GM18517 (cell line): Measurements from ENCODE around the gene IBA57.
A peak's percentile ranks its signal among the peaks of the same experiment; 100 is the strongest.

Experiments used
- ATAC-seq: cut with Tn5 transposase; IDR thresholded peaks from one replicate; pipeline ENCODE4 v1.9.1; 2021; ENCODE audit warnings: mild to moderate bottlenecking, moderate library complexity; ENCODE audit not compliant: unreplicated experiment

The IBA57 gene

DNA sequence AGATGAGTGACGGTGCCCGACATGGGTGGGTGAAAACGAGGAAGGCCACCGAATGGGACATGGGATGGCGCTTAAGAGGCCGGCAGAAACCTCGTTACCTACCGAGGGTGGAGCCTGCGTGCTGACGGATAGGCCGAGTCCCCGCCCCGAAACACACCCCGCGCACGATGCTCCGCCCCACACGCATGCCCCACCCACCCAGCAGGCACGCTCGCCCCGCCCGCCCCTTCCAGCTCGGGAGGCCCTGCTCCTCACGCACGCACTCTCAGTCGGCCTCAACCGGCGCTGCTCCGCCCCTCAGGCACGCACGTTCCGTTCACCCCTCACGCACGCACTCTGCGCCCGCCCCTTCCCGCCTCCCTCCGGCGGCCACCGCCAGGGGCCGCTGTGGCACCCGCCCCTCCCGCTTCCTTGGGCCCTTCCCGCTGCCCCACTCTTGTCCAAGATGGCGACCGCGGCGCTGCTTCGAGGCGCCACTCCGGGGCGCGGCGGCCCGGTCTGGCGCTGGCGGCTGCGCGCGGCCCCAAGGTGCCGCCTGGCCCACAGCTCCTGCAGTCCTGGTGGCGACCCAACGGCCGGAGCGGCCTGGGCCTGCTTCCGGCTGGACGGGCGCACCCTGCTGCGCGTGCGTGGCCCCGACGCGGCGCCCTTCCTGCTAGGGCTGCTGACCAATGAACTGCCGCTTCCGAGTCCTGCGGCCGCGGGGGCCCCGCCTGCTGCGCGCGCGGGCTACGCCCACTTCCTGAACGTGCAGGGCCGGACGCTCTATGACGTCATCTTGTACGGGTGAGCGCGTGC, at the start of gene IBA57:
Gene IBA57, plus strand, starts transcription at position 433 of the 798 bp plus-strand sequence. Its CDS starts 13 bp downstream, at position 446.
- peak; percentile 84 for ATAC-seq

DNA sequence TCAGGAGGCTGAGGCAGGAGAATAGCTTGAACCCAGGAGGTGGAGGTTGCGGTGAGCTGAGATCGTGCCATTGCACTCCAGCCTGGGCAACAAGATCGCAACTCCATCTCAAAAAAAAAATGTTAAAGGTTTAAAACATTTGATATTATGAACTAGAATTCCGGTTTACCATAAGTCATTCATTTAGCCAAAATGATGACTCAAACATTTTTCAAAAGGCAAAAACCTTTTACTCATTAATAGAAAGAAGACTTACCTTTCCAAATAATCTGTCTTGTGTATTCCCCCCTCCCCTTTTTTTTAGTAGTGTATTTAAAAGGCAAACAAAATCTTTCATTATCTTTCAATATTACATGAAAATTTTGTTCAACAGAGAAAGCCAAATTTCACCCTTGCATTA, 48.3 kb upstream of the IBA57 start:
- ATAC-seq = no peak

DNA sequence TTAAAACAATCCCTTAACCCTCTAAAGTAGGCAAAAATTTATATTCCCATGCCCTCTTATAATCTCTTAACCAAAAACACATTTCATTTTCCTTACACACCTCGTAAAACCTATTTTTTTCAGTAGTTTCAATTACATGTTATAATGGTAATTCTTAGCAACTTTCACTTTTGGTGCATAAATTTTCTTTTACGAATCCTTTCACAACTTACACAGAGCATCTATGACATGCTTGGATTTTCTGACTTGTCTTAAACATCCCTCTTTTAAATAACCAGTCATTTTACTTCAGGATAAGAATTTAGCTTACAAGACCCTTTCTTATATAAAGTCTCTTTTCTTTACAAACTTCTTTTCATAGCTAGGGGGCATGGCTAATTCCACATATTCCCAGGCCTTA, 47.6 kb upstream of the IBA57 start:
- ATAC-seq = no peak

DNA sequence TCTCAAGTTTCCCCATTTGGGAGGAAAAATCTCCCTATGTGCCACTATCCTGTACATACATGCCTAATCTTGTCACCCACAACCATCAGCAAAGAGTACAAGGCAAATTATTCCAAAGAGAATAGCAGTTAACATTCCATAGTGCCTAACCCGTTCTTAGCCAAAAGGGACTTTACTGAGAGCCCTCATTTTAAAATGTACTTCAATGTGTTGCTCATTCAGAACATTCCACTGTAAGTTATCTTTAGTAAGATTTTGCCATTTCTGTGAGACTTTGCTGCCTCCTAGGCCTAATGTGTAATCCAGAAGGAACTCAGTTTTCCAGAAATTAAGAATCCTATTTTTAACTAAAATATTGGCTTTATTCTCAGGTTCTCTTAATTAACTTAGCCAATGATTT, 45.3 kb upstream of the IBA57 start:
- ATAC-seq = no peak

DNA sequence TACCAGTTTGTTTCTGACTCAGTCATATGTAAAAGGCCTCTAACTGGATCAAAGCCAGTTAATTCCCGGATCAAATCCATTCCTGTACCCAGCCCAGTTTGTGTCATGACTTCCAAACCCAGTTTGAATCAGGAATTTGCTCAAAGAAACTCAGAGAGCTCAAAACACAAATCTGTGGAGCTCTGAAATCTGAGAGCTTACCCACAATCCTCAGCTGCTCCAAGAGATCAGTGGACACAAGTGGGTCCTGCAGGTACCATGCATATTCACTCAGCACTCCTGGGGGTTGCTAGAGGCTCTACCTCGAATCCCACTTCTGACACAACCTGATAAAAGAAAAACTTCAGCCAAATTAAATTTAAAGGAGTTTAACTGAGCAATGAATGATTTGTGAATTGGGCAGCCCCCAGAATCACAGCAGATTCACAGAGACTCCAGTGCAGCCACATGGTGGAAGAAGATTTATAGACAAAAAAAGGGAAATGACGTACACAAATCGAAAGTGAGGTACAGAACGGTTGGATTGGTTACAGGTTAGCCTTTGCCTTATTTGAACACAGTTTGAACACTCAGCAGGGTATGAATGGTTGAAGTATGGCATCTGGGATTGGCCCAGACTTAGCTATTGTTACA, 44.6 kb upstream of the IBA57 start:
- no peak for ATAC-seq

DNA sequence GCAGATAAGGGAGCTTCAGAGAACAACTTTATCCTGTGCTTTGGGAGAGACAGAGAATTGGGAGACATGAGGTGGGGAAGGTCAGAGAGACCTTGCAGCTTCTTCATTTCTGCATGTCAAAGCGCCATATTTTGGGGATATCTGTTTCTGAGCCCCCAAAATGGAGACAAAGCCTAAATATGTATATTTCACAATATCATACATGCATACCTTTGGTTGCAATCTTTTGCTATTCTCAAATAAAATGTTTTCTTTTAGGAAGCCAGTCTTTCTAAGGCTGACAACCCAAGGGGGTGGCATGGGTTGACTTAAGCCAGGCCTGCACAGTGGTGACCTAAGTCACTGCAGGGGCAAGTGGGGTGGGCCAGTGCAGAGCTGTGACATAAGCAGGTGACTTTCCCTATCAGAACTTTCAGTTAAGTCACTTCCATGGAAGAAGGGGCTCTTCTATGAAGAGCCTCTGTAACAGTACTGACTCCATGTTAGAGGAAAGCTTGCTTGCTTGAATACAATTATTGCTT, 42.6 kb upstream of the IBA57 start:
- no peak for ATAC-seq

DNA sequence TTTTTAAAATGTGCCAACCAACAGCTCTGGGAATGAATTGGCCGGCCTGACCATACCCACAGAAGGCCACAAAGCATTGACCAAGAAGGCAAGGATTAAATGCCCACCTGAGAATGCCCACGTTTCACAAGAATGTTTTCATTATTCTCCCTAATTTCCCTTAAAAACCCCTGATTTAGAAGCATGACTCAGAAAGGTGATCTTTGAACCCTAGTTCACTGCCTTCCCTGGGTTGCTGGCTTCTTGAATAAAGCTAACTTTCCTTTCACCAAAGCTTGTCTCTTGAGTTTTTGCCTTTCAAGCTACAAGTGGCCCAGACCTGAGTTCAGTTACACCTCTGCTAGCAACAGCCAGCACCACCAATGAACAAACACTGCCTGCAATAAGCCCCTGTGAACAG, 42.1 kb upstream of the IBA57 start:
- ATAC-seq = no peak

DNA sequence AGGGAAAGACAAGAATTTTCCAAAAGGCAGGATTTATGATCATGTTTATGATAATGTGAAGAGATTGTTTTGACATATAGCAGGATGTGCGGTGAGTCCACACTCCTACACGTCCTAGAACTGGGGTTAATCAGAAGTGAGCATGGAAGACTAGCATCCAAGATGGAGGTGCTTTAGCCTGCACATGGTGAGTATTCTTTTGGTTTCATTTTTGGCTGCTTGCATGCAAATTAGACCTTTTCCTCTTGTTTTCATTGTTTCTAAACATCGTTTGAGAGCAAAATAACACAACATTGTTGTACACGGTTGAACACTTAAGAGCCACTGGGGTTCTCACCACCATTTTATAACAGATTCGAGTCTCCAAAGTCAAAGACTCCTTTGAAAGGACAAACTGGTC, 40.4 kb upstream of the IBA57 start:
- no peak for ATAC-seq

DNA sequence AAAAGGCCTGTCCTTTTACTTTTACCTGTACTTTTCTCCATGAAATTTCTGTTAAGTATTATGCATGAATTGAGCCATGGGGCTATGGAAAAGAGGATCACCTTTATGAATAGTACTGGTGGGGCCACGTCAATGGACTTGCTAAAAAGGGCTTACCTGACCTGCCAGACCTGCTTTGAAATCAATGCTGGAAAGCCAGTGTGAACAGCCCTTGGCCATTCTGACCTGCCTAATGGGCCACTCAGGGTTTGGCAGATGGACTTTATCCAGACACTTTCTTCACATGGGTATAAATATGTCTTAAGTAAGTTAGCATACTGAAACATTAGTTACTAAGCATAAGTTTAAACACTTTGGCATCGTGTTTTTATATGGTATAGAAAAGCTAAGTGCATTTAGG, 33.8 kb upstream of the IBA57 start:
- ATAC-seq = no peak

DNA sequence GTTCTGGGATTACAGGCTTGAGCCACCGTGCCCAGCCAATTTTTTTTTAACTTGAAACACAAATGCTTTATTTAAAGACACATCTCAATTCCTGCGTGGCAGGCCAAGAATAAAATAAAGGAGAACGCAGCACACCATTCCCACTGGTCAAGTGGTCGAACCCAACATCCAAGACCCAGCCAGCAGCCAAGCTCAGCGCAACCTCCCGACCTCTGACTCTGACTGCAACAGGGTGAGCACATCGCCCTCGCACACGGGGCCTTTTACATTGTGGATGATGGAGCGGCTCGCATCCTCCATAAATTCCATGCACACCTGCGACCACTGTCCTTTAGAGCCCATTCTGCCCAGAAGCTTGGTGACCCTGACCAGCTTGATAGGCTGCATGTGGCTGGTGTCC, 31.0 kb upstream of the IBA57 start:
- ATAC-seq = no peak

DNA sequence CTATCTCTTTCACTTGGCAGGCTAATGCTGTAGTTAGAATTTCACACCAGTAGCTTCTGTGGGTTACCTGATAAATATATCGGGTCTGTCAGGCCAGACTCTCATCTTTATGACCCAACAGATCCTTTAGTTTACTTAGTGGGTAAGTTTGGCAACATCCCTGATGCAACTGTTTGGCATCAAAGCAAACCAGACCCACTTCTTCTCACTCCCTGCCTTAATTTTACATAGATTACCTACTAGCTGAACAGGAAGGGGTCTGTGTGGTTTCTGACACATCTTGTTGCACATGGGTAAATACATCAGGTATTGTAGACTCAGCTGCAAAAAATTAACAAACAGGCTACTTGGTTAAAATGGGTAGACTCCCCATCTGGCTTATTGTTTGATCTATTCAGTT, 28.7 kb upstream of the IBA57 start:
- ATAC-seq = no peak

DNA sequence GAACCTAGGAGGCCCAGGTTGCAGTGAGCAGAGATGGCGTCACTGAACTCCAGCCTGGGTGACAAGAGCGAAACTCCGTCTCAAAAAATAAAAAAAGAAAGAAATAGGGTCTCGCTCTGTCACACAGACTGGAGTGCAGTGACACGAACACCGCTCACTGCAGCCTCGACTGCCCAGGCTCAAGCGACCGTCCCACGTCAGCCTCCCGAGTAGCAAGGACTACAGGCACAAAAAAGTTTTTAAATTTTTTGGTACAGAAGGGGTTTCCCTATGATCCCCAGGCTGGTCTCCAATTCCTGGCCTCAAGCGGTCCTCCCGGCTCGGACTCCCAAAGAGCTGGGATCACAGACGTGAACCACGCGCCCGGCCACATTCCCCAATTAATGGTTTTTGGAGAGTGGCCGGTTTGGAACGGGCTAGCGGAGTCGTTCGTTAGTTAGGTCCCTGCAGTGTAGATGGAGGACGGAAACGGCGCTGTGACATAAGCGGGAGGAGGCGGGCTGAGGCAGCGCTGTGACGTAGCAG, 26.1 kb upstream of the IBA57 start:
- no peak for ATAC-seq

DNA sequence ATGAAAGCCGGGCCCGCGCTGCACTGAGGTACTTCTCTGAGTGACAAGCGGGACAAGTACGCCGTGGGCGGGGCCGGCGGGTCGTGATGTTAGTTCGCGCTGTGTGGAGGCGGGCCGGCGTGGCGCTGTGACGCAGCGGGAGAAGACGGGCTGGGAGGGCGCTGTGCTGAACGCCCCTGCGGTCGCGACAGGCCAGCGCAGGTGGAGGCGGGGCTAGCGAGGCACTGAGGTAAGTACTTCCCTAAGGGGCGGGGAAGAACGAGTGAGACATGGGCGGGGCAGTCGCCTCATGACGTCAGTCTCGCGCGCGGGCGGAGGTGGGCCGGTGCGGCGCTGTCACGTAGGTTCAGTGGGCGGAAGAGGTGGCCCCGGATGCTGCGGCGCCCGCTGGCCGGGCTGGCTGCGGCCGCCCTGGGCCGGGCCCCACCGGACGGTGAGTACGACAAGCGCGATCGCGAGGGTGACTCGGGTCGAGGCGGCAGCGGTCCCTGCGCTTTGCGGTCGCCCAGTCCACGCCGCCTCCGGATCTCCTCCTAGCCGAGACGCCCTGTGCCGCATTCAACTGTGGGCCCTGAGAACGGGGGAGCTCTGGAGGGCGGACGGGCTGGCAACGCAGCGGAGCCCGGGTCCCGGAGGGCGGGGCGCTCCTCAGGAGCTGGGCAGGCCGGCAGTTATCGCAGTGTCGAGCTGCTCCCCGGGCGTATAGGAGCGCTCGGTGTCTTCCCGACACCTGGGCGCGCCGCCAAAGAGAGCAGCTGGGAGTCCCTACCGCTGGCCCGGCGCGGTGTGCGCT, 25.5 kb upstream of the IBA57 start, which contains the start of gene GUK1:
Gene GUK1, plus strand, starts transcription at position 349 of the 793 bp plus-strand sequence. Its CDS starts 24 bp downstream, at position 373.
- ATAC-seq = peak; percentile 93

DNA sequence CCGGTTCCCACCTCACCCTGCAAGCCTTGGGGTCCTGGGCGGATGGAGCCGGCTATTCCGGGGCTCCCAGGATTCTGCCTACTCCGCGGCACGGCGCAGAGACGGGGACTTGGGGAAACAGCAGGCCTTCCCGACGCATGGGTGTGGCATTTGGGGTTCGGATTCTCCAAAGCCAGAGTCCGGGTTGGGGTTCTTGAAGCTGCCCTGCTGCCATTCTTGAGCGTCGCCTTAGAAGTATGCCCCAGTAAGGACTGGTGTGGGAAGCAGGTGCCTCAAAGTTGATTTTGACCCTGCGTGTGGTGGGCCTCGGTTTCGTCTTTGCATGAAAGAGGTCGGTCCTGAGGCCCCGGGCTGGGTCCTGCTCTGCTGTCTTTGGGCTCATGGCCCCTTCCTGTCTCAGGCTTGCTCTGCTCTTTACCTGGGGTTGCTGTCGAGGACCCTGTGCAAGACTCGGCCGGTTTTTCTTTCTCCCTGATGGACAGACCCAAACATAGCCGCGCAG, 24.8 kb upstream of the IBA57 start:
- no peak for ATAC-seq

DNA sequence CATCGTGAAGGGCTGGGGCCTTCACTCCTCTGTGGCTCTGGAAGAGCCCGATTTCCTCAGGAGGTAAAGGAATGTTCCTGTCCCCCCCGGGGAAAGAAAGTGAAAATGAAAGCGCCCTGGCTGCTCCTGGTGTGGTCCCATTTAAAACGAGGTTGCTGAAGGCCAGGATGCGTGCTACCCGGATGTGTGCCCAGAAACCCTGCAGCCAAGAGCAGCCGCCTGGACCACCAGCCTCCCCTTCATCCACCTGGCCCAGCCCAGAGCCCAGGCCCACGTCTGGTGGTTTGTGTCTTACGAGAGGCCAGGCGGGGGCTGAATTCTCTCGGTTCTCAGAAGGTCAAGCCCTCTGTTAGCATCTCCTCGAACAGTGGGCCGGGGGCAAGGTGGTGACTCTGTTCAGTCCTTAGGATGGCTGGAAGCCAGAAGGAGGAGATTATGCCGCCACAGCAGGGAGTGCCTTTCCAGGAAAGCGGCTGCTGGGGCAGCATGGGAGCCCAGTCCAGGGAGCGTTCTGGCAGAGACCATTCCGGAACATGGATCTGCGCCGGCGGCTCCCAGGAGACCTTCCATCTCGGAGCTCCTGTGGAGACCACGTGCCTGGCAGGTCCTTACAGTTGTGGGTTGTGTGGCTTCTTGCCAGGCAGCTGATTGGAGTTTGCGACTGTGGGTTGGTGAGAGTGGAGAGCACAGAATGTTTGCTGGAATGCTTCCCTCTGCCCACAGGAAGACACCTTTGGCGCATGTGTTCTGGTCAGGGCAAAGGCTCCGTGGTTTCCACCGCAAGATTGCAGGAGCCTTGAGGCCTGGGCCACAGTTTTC, 24.2 kb upstream of the IBA57 start:
- no peak for ATAC-seq

DNA sequence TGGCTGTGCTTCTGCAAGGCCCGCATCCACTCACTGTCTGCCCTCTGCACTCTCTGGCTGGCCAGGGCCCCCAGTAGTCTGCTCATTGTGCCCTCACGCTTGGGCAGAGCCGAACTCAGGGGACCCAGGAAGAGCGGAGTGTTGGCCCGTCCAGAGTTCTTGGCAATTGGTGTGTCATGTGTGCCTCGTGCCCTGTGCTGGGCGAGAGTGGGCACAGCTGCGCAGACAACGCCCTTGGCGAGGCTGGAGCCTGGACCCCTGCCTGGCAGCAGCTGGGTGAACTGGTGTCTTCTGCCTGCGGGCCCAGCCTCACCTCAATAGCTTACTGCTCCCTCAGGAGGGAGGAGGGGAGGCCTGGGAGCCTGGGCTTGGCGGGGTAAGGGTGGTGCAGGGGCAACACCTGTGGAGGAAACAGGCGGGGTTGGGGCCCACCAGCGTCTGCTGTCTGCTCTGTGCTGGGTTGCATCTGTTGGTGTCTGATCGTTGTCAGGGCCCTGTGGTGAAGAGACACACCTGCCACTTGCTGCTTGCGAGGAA, 23.4 kb upstream of the IBA57 start:
- ATAC-seq = no peak

DNA sequence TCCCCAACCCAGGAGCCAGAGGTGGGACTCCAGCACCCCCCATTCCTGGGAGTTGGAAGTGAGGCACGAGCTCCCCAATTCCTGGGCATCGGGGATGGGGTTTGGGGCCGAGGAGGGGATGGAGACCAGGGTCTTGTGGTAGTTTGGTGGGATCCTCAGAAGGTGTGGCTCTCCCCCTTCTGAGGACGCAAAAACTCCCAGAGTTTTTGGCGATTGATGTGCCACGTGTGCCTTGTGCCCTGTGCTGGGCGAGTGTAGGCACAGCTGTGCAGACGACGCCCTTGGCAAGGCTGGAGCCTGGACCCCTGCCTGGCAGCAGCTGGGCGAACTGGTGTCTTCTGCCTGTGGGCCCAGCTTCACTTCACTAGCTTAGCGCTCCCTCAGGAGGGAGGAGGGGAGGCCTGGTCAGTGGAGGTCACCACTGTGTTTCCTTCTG, 22.9 kb upstream of the IBA57 start:
- no peak for ATAC-seq

DNA sequence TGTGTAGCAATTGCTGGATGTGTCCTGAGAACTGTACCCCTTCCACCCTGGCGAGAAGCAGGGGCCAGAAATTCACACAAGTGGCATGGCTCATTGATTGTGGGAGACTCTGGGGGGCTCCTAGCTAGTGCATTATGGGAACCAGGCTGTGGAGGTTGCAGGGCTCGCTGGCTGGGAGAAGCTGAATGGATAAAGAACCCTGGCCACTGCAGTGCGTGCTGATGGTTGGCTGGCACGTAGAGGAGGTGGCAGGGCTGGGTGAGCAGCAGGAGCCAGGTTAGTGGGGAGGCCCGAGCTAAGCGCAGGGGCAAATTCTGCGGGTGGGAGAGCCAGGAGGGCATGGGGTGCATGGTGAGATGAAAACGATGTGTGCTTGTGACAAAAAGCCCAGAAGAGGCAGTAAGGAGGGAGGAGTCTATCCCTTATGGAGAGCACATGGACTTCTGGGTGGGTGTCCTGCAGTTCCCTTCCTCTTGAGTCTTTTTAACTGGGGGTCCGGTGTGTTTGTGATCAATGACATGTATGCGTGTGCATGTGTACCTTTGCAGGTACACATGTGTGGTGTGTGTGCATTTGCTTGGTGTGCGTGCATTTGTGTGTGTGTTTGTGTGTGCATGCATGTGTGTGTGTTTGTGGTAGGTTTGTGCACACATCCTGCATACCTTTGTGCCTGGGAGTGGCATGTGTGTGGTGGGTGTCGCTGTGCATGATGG, 22.0 kb upstream of the IBA57 start:
- no peak for ATAC-seq
